B cell (primary cell): ENCODE measurements around the gene MACROH2A1.

Experiments
- CTCF ChIP-seq: fragments of 200-600 bp; IDR thresholded peaks from one replicate; pipeline ENCODE4 v1.8.0; 2022; ENCODE audit warnings: antibody characterized with exemption, mild to moderate bottlenecking
- EZH2 ChIP-seq: IDR thresholded peaks from 2 replicates; pipeline ENCODE4 v1.6.1; 2012; ENCODE audit warnings: borderline replicate concordance, low read depth, mild to moderate bottlenecking, moderate library complexity, low read length; ENCODE audit not compliant: insufficient read depth, poor library complexity, severe bottlenecking

DNA sequence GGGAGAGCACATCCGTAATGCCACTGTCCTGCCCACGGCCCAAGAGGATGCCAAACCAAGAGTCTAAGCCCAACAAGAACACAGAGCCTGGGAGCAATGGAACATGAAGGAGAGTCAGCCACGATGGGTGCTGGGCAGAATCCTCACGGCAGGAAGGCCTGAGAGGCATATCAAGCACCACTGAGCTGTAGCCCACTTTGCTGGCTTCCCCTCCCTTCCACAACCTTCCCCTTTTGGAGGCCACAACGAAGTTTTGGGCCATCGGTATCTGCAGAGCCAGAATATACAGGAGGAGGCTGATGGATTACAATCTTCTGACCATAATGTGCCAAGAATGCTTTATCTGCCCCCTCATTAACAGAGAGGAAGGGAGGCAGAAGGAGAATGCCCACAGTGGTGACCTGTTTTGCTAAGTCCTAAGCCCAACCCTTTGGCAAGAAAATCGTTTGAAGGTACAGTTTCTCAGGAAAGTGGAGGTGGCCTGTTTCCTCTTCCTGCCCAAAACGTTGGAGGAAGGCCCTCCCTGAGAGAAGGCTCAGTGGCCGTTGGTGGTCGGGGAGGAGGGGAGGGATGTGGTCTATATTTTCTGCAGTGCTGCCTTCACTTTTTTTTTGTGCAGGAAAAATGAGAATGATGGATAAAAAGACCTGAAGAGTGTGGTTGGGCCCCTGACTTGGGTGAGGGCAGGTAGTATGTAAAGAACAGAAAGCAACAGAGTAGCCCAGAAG lies 26.2 kb downstream of the MACROH2A1 start:
- TF ChIP-seq CTCF (no peak), EZH2 (no peak)
